ENCODE results near the gene PCSK6.

PCSK6 gene

DNA sequence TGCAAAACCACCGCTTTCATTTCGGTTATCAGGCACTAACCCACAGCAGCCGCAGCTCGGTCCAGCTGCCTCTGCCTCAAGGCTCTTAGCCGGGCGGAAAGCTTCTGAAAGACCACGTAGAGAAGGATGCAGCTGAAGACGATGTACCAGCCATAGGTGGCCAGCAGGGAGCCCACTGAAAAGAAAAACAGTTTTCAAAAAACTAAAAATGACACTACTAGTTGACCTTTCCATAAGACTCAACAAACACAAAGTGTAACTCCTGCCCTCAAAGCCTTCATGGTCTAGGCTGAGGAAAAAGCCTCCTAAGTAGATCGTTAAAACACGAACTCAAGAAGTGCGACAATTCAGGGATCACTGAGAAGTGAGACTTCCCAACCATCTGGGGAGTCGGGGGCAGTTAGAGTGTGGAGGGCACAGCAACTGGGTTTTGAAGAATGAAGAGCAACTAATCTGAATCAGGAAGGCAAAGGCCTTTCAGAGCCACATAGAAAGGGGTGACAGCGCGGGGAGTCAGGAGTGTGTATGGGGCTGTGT is 212.9 kb downstream of the PCSK6 start:
- no peak for DNase-seq (ENCODE audit: low spot score)

DNA sequence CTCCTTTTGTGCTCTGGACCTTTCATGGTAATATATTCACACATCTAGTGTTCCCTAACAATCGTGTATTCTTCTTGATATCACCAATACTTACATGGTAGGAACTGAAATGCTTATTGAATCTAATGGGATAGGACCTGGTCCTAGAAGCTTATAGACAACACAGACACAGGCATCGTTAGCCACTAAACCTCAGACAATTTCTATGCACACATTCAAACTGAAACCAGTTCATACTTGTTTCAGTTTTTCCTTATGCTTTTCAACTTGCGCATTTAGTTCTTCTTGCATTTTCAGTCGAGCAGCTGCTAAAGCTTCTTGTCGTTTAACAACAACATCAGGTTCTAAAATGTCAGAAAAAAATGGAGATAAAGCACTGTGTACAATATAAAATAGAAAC is 214.5 kb downstream of the PCSK6 start:
- DNase-seq (ENCODE audit: low spot score): no peak

DNA sequence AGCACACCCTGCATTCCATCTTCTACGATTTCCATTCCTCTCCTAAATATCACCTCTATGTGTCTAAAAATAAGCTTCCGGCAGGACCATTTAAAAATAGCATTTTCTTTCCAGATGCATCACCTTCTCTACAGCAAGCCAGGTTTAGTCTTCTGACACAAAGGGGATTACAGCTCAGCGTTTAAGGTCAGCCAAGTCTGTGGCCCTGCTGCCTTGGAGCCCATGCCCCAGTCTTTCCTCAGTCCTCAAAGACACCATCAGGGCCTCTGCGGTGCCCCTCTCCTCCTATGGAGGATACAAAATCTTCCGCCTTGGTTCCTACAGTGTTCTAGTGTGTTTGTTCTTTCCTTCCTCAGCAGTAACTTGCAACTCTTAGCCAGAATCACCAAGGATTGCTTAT is 216.0 kb downstream of the PCSK6 start:
- DNase-seq (ENCODE audit: low spot score): no peak

- DNase-seq (ENCODE audit: low spot score): no peak
These were observed 216.9 kb downstream of the PCSK6 start for GRCh38 chr15:101272584-101272983.

DNA sequence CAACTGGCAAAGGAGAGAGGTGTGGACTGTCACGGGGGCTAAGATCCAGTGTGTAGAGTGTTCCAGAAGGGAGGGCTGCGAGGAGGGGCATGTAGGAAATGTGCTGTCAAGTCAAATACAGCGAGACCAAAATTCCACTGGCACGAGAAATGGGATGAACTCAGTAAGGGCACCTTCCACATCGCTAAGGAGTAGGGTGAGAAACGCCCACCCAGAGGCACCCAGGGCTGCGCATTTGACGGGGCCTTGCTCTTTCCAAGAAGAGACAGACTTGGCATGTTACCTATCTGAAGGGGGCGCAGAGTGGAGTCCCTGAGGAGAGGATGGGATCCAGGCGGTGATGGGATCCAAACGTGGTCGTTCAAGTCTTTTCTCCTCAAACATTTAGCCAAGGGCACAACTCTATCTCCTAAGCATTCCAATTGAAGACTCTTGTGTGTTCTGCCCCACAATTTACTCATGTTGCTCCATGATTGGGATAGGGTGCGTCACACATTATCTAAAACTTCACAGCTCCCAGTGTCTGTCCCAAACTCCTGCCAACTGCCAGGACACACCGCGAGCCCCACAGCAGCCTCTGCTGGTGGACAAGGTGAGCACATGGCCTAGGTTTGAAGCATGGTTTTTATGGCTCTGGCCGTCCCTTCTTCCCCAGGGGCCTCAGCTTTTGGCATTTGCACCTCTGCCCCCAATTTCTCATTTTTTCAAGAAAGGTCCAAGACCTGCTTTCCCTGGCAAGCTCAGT is 219.9 kb downstream of the PCSK6 start:
- DNase-seq (ENCODE audit: low spot score): no peak

DNA sequence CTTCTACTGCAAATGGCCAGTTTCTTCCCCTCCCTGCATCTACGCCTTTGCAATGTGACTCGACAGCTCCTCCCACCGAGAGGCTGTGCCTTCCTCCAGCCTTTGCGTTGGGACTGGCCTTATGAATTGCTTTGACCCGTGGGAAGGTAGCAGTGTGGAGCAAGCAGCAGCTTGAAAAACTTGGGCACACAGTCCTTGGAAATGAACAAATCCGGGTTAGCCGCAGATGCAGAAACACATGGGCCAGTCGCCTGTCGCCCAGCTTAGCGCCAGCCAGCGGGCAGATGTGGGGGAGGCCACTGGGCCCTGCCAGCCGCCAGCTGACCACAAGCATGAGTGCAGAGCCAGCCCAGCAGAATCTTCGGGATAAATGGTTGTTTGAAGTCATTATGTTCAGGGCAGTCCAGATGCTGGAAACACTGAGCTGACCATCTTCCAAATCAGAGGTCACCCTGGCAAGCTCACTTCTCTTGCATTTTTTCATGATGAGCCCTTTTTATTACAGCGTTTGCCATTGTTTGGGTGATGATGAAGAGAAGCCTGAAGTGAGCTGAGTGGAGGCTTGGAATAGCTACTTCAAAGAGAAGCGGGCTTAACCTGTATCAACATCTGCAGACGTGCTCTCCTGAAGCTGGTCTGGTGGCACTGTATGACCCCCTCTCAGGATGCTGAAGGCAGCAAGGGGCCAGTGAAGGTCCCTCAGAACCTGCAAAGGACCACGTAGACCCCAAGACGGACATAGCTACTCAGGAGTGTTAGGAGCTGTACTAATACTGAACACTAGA is 222.0 kb downstream of the PCSK6 start:
- DNase-seq (ENCODE audit: low spot score): no peak

DNA sequence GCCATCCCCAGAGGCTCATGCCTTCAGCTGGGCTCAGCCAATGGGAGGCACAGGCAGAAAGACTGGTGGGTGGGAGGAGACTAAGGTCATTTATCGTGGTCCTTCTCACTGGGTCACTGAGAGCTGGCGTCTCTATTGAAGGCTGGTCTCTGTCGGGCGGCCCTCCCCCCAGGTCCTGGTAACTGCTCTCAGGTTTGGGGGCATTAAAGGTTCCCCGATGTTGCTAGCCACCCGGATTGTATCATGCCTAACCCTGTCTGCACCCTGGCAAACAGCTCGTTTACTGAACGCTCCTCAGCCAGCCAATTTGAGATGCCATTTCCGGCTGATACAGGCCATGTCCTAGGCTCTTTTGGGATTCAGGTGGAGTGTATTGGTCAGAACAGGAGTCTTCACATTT is 222.7 kb downstream of the PCSK6 start:
- DNase-seq (ENCODE audit: low spot score): no peak

DNA sequence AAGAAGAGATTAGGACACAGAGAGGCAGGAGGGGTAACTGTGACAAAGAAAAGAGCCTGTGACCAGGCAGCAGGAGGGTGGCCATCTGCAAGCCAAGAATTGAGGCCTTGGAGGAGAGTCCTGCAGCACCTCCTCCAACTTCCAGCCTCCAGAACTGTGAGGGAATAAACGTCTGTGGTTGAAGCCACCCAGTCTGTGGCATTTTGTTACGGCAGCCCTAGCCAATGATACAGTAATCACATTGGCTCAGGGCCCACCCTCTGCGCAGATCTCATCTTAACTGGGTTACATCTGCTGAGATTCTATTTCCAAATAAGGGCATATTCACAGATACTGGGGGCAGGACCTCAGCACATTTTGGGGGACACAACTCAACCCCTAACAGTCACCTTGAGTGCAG is 223.5 kb downstream of the PCSK6 start:
- no peak for DNase-seq (ENCODE audit: low spot score)

GRCh38 chr15:101264911-101265641 is 224.4 kb downstream of the PCSK6 start:
- no peak for DNase-seq (ENCODE audit: low spot score)

- DNase-seq (ENCODE audit: low spot score): no peak
These were observed 225.5 kb downstream of the PCSK6 start for GRCh38 chr15:101264011-101264410.

- no peak for DNase-seq (ENCODE audit: low spot score)
These were observed 227.0 kb downstream of the PCSK6 start for GRCh38 chr15:101262551-101262950.

DNA sequence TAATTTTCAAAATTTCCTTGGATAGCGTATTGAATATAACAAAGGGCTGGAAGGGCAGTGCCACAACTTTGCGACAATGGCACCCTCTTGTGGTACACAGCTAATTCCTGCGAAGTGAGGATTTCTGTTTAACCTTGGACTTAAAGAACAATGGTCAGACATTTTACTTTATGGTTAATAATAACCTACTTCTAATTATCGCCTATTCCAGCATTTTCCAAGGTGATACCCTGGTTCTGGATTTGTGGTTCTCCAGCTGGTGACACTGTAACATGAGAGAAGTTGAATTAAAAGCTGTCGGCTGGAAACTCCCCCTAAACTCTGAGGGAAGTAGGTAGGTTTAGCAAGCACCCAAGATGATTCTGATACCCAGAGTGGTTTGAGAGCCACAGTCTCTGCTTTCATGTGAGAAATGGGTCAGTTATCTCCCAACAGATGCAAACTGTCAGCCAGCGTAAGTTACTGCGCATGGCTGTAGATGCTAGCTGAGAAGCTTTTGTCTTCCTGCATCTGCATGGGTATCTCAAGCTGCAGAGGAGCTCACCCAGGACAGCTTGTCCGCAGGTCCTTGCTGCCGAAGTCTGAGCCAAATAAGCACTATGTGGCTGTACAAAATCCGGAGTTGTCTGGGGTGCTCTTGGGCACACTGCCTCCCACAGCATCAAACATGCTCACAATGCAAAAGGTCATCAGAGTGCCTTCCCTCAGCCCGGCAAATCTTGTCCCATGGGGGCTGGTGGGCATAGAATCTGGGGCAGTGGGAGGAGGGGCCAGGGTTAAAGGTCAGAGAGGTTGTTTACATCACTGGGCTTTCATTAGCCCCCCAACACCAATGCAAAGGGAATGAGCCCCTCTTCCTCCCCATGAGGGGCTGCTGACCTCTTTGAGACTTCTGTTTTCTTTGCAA is 231.0 kb downstream of the PCSK6 start:
- DNase-seq (ENCODE audit: low spot score): peak; percentile 74

- no peak for DNase-seq (ENCODE audit: low spot score)
These were observed 232.8 kb downstream of the PCSK6 start for GRCh38 chr15:101256757-101257156.

GRCh38 chr15:101255615-101256241 is 233.8 kb downstream of the PCSK6 start:
- peak; percentile 84 for DNase-seq (ENCODE audit: low spot score)

GRCh38 chr15:101255051-101255395 is 234.5 kb downstream of the PCSK6 start:
- peak; percentile 25 for DNase-seq (ENCODE audit: low spot score)

DNA sequence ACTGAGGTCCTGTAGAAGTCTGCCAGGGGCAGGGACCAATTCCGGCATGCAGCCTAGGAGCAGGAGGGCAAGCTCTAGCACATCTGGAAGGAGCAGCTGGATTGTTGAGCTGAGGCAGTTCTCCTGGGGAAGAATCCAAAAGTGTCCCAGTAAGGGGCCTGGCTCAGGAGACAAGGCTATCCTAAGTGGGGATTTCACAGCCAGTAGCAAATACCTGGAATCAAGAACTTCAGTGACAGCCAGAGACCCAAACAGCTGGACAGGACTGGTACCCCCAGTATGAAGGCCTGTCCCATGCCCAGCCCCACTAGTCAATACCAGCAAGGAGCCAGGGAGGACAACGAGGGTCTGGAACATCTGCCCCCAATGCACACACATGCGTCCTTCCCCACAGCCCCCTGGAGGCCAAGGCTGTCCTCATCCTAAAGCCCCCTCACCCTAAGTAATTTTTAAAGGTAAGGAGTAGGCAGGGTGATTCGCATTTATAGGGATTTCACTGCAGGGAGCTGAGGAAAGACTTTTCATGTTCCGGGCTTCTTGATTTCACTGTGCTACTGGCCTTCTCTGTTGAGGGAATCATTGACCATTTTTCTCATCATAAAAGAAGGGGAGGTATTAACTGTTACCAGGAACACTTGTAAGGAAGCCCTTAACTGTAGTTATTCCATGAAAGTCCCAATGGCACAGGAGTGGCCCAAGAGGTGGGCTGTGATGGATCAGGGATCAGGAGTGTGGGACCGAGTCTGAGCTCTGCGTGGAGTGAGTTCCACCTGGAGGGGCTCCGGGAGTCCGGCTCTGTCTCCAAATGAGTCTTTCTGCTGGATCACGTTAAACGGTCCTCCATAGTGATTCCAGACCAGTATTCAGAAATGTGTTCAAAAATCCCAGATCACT is 235.1 kb downstream of the PCSK6 start:
- no peak for DNase-seq (ENCODE audit: low spot score)

Data from hematopoietic multipotent progenitor cell treated with erythropoietin and hydrocortisone succinate and interleukin-3 and kit ligand, for 17 days (in vitro differentiated cells).